Bronchus fibroblast of lung (primary cell): Measurements from ENCODE around the gene STEAP3. TPM values are rescaled to one million over a fixed set of nuclear protein-coding genes. Genes with fewer than 3 reads are reported as not detected.

ENCODE experiments used
- total RNA-seq: library from RNA; depleted of rRNA; stranded (reverse); fragments of >200 nt; gene quantifications from 2 replicates; pipeline ENCODE4 v1.2.3, GENCODE V29; 2015

The STEAP3 gene, protein sequence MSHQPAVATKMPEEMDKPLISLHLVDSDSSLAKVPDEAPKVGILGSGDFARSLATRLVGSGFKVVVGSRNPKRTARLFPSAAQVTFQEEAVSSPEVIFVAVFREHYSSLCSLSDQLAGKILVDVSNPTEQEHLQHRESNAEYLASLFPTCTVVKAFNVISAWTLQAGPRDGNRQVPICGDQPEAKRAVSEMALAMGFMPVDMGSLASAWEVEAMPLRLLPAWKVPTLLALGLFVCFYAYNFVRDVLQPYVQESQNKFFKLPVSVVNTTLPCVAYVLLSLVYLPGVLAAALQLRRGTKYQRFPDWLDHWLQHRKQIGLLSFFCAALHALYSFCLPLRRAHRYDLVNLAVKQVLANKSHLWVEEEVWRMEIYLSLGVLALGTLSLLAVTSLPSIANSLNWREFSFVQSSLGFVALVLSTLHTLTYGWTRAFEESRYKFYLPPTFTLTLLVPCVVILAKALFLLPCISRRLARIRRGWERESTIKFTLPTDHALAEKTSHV
- total RNA-seq = 30.8 and 31.2 TPM in 2 replicates

GRCh38 chr2:119223521-119224390, at the start of gene STEAP3:
STEAP3 (plus strand) TSS chr2:119223834; CDS start chr2:119231013, 7,179 bp downstream.

Other genes with a start within 250 kb of the STEAP3 start
- not detected in 2 replicates for gene C1QL2, start 65.1 kb upstream of the STEAP3 start, total RNA-seq
- gene C2orf76, start 143.0 kb downstream of the STEAP3 start, total RNA-seq = 10.9 and 11.4 TPM in 2 replicates
- gene DBI, start 143.1 kb downstream of the STEAP3 start, total RNA-seq = 368 and 402 TPM in 2 replicates
- gene TMEM37, start 208.0 kb downstream of the STEAP3 start, total RNA-seq = 0.45 and 0.84 TPM in 2 replicates